OCI-LY3 (cell line): ENCODE data around the gene SLC22A25.
"Not testable (repeated sequence)": the region's sequence is repeated elsewhere in the genome, so short reads cannot be mapped to it uniquely, and the experiment has no call there.

Experiments
- H2AFZ ChIP-seq: fragments of 200-600, 300-600 bp; shearing (Covaris generic); 2 replicates; pipeline ENCODE4 v1.6.0; 2014; ENCODE audit warnings: antibody characterized with exemption, low read depth, low read length
- H3K27ac ChIP-seq: fragments of 200-600, 300-600 bp; sonication (generic); 2 replicates; pipeline ENCODE4 v1.5.1; 2014; ENCODE audit warnings: mild to moderate bottlenecking, low read length, moderate library complexity, mixed read lengths
- H3K27me3 ChIP-seq: fragments of 200-600, 300-600 bp; sonication (generic); 2 replicates; pipeline ENCODE4 v1.6.1; 2014; ENCODE audit warnings: low read depth, low read length, mixed read lengths
- H3K36me3 ChIP-seq: fragments of 200-600, 300-600 bp; sonication (generic); replicated peaks from 2 replicates; pipeline ENCODE3; 2014; ENCODE audit warnings: low read depth, low read length, mixed read lengths
- H3K4me1 ChIP-seq: fragments of 300-600, 200-600 bp; sonication (generic); 2 replicates; pipeline ENCODE4 v1.6.1; 2014; ENCODE audit warnings: low read length, mixed read lengths
- H3K4me2 ChIP-seq: fragments of 200-600, 300-600 bp; sonication (generic); 2 replicates; pipeline ENCODE4 v1.6.1; 2014; ENCODE audit warnings: low read length, mixed read lengths
- H3K4me3 ChIP-seq: fragments of 300-600, 200-600 bp; sonication (generic); 2 replicates; pipeline ENCODE4 v1.5.1; 2014; ENCODE audit warnings: antibody characterized with exemption, mild to moderate bottlenecking, low read length, moderate library complexity
- H3K79me2 ChIP-seq: fragments of 300-600, 200-600 bp; shearing (Covaris generic); 2 replicates; pipeline ENCODE4 v1.6.1; 2014; ENCODE audit warnings: mild to moderate bottlenecking, low read length, mixed read lengths
- H3K9ac ChIP-seq: fragments of 300-600, 200-600 bp; shearing (Covaris generic); 2 replicates; pipeline ENCODE4 v1.6.0; 2014; ENCODE audit warnings: mild to moderate bottlenecking, low read length, moderate library complexity
- H3K9me3 ChIP-seq: fragments of 200-600, 300-600 bp; shearing (Covaris generic); 2 replicates; pipeline ENCODE4 v1.6.1; 2014; ENCODE audit warnings: low read length, mixed read lengths; ENCODE audit not compliant: insufficient read depth
- H4K20me1 ChIP-seq: fragments of 200-600, 300-600 bp; sonication (generic); 2 replicates; pipeline ENCODE4 v1.6.1; 2016; ENCODE audit warnings: low read length, mixed read lengths; ENCODE audit not compliant: insufficient read depth
- EZH2phosphoT487 ChIP-seq: fragments of 200-600 bp; shearing (Covaris generic); IDR thresholded peaks from 2 replicates; pipeline ENCODE4 v1.6.1; 2018; ENCODE audit warnings: antibody characterized with exemption, mixed run types, low read depth
- TF ChIP-seq, protein P1 (sequence below): fragments of 200-600, 300-600 bp; sonication (generic); IDR thresholded peaks from 2 replicates; pipeline ENCODE4 v1.5.1; 2014; ENCODE audit warnings: antibody characterized with exemption, low read length, low read depth

SLC22A25 gene

DNA sequence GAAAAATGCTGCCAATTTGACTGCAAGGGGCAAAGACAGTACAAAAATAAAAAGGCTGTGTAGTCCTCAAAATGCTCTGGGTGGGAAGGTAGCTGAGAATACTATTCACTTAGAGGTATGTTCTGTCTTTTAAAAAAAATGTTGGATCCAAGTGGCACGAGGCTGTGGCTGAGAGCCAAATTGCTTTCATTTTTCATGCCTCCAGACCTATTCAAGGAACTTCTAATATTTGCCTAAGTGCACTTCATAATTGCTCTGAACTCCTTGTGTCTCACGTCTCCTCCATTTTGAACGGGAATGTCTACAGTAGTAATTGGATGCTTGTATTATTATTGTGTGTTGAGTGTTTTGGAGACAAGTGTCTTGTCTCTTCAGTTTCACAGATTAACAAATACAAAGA lies 19.1 kb upstream of the SLC22A25 start:
- no peaks in the 10 kb centered on the region for H3K79me2 ChIP-seq
- no peak overlapping the region for H3K27ac ChIP-seq
- H3K9me3 ChIP-seq, result no peaks in the 10 kb centered on the region
- H3K27me3 ChIP-seq, result peaks cover 13% of the 10 kb centered on the region; the same call in 1 of the 2 replicates
- H3K4me3 ChIP-seq, result no peak overlapping the region
- no peaks in the 10 kb centered on the region for H3K36me3 ChIP-seq
- H3K9ac ChIP-seq, result no peak overlapping the region
- no peak overlapping the region for H3K4me2 ChIP-seq
- H2AFZ ChIP-seq, result no peak overlapping the region
- no peaks in the 10 kb centered on the region for H4K20me1 ChIP-seq
- TF ChIP-seq, protein P1, sequence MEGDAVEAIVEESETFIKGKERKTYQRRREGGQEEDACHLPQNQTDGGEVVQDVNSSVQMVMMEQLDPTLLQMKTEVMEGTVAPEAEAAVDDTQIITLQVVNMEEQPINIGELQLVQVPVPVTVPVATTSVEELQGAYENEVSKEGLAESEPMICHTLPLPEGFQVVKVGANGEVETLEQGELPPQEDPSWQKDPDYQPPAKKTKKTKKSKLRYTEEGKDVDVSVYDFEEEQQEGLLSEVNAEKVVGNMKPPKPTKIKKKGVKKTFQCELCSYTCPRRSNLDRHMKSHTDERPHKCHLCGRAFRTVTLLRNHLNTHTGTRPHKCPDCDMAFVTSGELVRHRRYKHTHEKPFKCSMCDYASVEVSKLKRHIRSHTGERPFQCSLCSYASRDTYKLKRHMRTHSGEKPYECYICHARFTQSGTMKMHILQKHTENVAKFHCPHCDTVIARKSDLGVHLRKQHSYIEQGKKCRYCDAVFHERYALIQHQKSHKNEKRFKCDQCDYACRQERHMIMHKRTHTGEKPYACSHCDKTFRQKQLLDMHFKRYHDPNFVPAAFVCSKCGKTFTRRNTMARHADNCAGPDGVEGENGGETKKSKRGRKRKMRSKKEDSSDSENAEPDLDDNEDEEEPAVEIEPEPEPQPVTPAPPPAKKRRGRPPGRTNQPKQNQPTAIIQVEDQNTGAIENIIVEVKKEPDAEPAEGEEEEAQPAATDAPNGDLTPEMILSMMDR, result no peak
- TF ChIP-seq EZH2phosphoT487, result no peak
- H3K4me1 ChIP-seq, result no peaks in the 10 kb centered on the region

- no peaks in the 10 kb centered on the region for H3K36me3 ChIP-seq
- no peak overlapping the region for H3K27ac ChIP-seq
- H3K4me1 ChIP-seq, result no peaks in the 10 kb centered on the region
- no peak overlapping the region for H3K4me3 ChIP-seq
- H3K4me2 ChIP-seq, result no peak overlapping the region
- H3K27me3 ChIP-seq, result peaks cover 24% of the 10 kb centered on the region
- no peak overlapping the region for H3K9ac ChIP-seq
- H2AFZ ChIP-seq, result no peak overlapping the region
- no peaks in the 10 kb centered on the region for H4K20me1 ChIP-seq
- H3K79me2 ChIP-seq, result no peaks in the 10 kb centered on the region
- TF ChIP-seq EZH2phosphoT487, result no peak
- TF ChIP-seq, protein P1, result no peak
- H3K9me3 ChIP-seq, result no peaks in the 10 kb centered on the region
These were observed 7.9 kb upstream of the SLC22A25 start for GRCh38 chr11:63251312-63251711.

DNA sequence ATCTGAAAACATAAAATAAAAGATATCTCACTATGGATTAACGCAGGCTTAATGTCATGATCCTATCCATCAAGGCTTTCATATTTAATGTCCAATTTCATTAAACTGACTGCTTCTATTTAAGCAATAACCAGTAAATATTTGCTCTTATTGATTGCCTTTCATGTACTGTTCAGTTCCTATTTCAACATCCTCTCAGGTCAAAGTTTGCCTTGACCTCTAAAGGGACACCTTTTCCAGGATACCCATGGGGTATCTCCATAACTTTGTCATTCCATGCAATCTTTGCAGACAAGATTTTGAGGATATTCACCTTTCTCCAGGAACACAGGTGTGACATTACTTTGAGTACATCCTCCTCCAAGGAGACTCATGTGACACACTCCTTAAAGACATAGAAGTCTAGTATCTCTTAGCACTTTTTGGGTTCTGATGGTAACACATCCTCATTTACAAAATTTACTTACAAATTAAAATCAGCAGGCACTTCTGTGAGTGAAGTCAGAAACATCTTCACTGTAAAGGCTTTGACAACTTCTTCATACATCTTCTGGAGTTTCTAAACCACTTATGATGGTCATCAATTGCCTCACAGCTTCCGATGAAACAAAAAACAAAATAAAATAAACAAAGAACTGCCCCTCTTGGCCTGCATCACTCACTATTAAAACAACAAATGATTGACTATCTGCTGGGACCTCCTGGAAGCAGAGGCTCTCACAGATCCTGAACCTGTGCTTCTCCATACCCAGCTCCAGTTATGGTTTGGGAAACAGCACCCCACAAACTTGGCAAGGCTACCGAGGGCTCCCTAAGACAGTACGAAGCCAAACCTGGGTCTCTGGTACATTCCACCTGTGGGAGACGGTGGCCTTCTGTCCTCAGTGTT lies 7.0 kb upstream of the SLC22A25 start:
- no peak overlapping the region for H2AFZ ChIP-seq
- no peaks in the 10 kb centered on the region for H3K4me1 ChIP-seq
- TF ChIP-seq EZH2phosphoT487, result no peak
- TF ChIP-seq, protein P1, result no peak
- no peaks in the 10 kb centered on the region for H4K20me1 ChIP-seq
- no peaks in the 10 kb centered on the region for H3K36me3 ChIP-seq
- no peak overlapping the region for H3K4me3 ChIP-seq
- no peak overlapping the region for H3K4me2 ChIP-seq
- H3K27ac ChIP-seq, result no peak overlapping the region
- H3K27me3 ChIP-seq, result peaks cover 28% of the 10 kb centered on the region
- no peaks in the 10 kb centered on the region for H3K79me2 ChIP-seq
- no peaks in the 10 kb centered on the region for H3K9me3 ChIP-seq
- H3K9ac ChIP-seq, result no peak overlapping the region

DNA sequence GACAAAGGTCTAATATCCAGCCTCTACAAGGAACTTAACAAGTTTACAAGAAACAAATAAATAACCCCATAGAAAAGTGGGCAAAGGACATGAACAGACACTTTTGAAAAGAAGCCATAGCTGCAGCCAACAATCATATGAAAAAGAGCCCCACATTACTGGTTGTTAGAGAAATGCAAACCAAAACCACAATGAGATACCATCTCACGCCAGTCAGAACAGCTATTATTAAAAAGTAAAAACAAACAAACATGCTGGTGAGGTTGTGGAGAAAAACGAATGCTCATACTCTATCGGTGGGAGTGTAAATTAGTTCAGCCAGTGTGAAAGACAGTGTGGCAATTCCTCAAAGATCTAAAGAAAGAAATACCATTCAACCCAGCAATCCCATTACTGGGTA lies 5.6 kb upstream of the SLC22A25 start:
- H3K36me3 ChIP-seq, result no peaks in the 10 kb centered on the region

GRCh38 chr11:63247237-63248002 lies 4.0 kb upstream of the SLC22A25 start:
- not testable (repeated sequence) for H3K27ac ChIP-seq, H3K4me3 ChIP-seq, H3K9ac ChIP-seq, H3K4me1 ChIP-seq, H3K4me2 ChIP-seq, H3K36me3 ChIP-seq, H3K79me2 ChIP-seq, H3K9me3 ChIP-seq, H2AFZ ChIP-seq, H4K20me1 ChIP-seq
- H3K27me3 ChIP-seq, result peaks cover 42% of the 10 kb centered on the region

More for the DNA sequence above, 5.6 kb upstream of the SLC22A25 start:
- TF ChIP-seq, protein P1, result no peak
- TF ChIP-seq EZH2phosphoT487, result no peak
- Histone ChIP-seq H3K9me3 (no peaks in the 10 kb centered on the region), H3K9ac (no peak overlapping the region), H3K4me2 (no peak overlapping the region), H4K20me1 (no peaks in the 10 kb centered on the region), H2AFZ (no peak overlapping the region), H3K4me3 (no peak overlapping the region), H3K27me3 (peaks cover 32% of the 10 kb centered on the region), H3K27ac (no peak overlapping the region), H3K4me1 (no peaks in the 10 kb centered on the region), H3K79me2 (no peaks in the 10 kb centered on the region)
